NCI-H446 (cell line): ENCODE results near the gene MUC4.
A peak's percentile ranks its signal among the peaks of the same experiment; 100 is the strongest.

Experiments used
- DNase-seq, 2 experiments: peaks; one replicate each; lab custom pipeline; 2025; lab: John Stamatoyannopoulos, UW

MUC4 gene, protein sequence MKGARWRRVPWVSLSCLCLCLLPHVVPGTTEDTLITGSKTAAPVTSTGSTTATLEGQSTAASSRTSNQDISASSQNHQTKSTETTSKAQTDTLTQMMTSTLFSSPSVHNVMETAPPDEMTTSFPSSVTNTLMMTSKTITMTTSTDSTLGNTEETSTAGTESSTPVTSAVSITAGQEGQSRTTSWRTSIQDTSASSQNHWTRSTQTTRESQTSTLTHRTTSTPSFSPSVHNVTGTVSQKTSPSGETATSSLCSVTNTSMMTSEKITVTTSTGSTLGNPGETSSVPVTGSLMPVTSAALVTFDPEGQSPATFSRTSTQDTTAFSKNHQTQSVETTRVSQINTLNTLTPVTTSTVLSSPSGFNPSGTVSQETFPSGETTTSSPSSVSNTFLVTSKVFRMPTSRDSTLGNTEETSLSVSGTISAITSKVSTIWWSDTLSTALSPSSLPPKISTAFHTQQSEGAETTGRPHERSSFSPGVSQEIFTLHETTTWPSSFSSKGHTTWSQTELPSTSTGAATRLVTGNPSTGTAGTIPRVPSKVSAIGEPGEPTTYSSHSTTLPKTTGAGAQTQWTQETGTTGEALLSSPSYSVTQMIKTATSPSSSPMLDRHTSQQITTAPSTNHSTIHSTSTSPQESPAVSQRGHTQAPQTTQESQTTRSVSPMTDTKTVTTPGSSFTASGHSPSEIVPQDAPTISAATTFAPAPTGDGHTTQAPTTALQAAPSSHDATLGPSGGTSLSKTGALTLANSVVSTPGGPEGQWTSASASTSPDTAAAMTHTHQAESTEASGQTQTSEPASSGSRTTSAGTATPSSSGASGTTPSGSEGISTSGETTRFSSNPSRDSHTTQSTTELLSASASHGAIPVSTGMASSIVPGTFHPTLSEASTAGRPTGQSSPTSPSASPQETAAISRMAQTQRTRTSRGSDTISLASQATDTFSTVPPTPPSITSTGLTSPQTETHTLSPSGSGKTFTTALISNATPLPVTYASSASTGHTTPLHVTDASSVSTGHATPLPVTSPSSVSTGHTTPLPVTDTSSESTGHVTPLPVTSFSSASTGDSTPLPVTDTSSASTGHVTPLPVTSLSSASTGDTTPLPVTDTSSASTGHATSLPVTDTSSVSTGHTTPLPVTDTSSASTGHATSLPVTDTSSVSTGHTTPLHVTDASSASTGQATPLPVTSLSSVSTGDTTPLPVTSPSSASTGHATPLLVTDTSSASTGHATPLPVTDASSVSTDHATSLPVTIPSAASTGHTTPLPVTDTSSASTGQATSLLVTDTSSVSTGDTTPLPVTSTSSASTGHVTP (N-terminal part only)

DNA sequence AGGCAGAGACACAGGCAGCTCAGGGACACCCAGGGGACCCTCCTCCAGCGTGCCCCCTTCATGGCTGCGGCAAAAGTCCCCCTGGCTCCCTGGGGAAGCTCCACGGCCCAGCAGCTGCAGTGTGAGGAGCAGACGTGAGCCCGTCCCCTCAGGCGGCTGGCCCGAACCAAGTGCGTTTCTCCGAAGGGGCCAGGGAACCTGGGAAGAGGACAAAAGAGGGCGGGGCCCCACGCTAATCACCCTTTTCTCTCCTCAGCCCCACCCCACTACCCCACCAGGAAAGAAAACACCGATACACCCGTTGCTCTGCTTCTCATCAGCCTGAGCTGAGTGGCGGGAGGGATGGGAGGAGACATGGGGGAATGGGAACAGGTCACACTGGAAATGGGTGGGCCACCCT lies at the start of gene MUC4:
Gene MUC4 (minus strand): TSS at position 174 of the 400 bp plus-strand sequence. CDS start 112 bp downstream, at position 62.
- DNase-seq = no peak

DNA sequence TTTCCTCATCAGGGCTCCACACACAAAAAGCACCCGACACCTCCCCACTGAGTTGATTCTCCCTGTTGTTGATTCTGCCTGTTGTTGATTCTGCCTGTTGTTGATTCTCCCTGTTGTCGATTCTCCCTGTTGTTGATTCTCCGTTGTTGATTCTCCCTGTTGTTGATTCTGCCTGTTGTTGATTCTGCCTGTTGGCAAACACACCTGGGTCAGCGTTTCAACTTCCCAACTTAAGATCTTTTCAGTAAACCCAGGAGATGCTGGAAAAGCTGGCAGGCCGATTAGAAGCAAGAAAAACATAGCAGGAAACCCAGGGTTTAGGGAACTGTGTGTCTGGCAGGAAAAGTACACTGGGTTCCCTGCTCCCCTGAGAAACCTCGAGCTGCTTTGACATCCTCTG lies 48.7 kb upstream of the MUC4 start:
- DNase-seq = no peak

DNA sequence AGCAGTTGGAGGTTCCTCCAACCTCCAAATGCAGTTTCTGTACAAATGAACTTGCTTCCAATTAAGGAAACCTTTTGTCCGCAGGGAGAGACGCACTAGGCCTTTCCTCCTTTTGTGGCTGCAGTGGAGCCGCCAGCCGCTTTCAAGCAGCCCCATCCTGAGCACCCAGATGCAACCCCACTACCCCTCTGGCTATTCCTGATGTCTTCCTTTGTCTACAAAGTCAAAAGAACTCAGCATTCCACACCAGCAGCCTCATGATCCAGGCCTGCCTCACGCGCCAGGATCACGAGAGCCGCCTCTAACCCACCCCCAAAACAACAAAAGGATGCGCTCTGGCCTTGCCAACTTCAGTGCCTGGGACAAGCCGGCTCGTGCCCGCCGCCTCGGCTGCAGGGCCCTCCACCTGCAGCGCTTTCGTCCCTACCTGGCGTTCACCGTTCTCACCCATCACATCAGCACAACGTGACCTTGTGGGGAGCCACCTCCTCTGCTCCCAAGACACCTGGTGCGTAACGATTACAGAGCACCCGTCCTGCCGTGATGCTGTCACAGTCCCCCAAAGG lies 48.2 kb upstream of the MUC4 start:
- no peak for DNase-seq

DNA sequence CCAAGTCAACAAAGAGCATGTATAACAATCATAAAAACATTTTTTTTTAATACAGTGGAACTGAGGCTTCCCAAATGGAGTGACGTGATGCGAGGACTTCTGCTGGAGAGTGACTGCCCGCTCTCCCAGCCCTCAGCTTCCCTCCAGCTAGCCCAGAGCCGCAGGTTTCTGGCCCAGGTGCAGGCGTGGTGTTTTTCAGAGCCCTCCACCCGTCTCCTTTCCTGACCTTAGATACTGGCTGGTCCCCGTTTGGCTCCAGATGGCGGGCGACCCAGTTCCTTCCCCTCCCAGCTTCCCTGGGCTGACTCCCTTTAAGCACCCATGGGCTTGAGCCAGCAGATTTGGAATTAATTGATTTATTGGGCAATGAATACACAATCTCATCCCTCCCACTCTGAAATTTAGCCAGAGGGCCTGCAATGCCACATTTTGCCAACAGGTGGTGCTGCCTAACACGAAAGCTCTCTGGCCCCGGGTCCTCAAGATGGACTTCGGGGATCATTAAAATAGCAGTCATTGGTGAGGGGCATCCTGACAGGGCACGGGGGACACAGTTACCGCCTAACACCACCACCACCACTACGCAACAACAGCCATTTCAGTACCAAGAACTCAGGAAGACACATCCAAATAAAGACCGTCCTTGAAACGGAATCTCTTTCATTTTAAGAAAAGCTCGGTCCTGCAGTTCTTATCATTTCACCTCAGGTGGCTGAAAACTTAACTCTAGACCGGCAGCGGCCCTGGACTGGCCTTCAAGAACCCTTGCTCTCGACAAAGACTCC lies 47.5 kb upstream of the MUC4 start:
- peak; percentile 40 to 80 for DNase-seq

DNA sequence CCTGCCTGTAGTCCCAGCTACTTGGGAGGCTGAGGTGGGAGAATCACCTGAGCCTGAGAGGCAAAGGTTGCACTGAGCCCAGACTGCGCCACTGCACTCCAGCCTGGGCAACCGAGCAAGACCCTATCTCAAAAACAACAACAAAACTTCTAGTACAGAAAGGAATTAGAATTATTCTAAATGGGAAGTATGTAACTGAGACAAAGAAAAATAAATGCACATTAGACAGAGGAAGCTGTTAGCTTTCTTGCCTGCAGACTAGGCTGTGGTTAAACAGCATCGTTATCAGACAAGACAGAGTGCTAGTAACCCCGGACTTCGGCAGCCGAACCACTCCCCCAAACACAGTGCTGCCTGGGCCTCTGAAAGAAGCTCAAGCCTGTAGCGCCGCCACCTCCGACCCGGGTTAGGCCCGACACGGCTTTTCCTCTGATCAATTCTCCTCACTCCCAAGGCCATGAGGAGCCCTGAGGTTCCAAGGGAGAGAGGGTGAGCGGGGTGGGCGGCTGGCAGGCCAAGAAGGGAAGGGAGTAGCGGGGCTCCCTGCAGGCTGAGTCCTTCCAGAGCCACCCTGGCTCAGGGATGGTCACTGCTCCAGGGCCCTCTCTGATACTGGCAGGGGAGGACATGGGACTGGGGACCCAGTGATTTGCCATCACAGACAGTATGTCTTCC lies 44.8 kb upstream of the MUC4 start:
- DNase-seq = no peak

DNA sequence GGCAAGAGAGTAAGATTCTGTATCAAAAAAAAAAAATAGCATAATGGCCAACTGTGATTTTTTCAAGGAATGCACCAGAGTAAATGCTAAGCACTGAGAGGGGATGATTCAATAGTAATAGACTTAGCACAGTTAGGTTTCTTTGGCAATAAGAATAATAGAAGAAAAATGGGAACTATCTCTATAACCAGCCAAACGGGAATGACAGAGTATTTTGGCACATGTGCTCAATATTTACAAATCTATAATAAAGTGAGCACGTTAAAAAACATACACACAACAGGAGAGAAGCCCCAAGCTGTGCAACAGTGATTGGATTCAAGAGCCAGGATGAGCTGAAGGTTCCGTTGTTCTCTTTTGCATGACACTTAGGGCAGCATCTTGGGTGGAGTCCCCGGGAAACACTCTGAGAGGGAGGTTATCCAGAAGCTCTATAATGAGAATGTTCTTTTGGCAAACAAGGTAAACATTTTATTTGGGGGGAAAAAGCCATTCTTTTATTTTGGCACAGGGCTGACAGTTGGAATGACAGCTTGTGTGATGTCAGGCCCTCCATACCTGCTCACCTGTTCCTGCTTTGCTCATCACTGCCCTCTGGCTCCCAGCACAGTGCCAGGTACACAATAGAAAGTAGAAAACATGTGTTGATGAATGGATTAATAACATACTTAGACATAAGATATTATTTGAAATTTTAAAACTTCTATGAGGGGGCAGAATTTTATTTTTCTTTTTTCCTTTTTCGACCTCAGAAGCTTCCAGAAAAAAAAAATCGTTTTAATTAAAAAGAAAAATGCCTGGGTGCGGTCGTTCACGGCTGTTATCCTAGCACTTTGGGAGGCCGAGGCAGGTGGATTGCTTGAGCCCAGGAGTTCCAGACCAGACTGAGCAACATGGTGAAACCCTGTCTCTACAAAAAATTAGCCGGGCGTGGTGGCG lies 44.0 kb upstream of the MUC4 start:
- no peak for DNase-seq

DNA sequence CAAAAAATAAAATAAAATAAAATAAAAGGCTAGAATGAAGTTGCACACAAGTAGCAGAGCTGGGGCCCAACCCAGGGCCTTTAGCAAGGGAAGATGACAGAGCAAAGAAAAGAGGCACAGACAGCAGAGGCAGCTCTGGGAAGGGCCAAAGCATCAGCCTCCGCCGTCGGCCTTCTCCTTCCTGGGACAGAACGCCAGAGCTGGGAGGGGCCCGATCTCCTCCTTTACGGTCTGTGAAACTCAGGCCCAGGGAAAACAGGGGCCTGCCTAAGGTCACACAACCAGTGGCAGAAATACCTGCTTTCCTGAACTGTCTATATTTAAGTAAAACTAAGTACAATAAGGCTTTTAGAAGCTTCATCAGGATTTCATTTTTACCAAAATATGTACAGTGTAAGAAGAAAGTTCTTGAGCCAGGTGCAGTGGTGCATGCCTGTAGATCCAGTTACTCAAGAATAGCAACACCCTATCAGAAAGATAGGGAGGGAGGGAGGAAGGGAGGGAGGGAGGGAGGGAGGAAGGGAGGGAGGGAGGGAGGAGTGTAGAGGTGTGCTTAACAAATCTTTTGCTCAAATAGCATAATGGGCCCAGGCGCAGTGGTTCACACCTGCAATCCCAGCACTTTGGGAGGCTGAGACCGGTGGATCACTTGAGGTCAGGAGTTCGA lies 43.0 kb upstream of the MUC4 start:
- no peak for DNase-seq

DNA sequence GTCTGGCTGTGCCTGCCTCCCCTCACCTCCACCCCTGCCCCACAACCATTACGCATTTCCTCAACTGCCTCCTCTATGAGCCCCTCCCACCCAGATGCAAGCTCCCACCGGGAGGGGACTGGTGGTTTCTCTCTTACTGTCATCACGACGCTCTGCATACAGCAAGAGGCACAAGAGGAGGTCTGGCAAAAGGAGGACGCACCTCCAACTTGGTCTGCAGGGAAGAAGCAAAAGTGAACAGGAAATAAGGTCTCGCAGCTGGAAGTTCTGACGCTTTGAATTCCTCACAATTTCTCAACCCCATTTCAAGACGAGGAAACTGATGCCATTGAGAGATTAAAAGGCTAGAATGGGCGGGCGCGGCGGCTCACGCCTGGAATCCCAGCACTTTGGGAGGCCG lies 42.3 kb upstream of the MUC4 start:
- DNase-seq = no peak

DNA sequence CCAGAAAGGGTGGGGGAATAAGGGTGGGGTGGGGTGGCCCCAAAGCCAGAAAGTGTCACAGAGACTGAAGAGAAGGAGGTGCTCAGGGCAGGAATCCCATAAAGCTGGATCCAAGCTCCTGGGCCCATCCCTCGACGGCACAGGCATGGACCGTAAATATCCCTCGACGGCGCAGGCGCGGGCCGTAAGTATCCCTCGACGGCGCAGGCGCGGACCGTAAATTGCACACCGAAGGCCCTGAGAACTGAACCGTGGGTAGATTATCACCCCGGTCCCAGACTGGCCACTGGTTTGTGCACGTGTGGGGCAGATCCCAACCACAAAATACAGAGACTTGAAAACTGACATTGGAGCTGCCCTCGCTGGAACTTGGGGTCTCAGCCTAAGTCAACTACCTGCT lies 41.3 kb upstream of the MUC4 start:
- DNase-seq = no peak

DNA sequence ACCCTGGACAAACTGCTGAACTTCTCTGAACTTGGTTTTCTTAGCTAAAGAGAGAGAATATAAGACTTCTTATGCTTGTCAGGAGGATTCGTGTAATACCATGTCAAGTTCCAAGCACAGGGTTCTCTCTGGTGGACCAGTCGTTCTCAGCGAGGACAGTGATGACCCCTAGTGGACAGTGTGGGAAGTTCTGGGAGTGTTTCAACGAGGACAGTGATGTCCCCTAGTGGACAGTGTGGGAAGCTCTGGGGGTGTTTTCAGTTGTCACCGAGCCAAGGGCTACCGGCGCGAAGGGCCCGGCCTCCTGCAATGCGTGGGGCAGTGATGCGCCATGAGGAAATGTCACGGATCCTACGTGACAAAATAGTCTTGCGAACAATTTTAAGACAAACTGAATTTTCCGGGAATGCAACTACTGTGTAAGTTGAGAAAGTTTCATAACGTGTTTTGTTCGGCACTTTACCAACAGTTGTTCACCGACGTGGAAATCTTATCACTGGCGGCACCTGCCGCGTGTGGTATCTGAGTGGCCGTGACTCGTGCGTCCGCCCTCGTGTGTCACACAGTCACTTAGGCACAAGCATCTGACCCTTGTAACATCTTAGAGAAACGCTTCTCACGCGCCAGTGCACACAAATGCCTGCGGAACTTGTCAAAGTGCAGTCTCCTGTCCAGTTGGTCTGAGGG lies 39.3 kb upstream of the MUC4 start:
- peak; percentile 79 to 94 for DNase-seq

DNA sequence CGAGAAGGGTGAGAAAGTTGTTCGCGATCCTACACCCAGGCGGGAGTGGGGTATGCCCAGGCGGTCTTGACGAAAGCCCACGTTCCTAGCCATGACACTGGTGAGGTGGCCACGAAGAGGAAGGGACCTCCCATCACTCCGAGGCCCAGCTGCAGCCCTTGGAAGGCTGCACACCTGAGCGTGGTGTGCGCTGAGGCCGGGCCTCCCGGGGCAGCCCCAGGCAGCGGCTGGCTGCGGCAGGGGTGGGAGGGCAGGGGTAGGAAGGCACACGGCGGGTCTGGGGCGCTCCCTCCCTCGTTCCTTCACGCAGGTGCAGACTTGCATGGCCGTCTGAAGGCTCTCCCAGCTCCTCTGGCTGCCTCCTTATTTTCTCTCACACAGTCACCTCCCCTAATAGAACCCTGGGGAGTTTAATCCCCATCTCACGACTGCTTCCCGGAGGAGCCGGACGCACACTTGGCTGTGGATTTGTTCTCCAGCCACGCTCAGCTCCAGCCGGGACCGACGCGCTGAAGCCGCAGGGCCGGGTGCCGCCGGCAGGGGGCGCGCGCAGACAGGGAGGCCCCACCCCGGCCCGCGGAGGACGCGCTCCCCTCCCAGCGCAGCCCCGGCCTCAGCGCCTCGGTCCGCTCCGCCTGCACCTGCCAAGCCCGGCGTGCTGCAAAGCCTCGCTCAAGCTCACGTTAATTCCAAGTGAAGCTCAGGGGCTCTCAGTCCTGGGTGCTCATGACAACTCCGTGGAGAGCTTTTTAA lies 37.8 kb upstream of the MUC4 start:
- DNase-seq = no peak

DNA sequence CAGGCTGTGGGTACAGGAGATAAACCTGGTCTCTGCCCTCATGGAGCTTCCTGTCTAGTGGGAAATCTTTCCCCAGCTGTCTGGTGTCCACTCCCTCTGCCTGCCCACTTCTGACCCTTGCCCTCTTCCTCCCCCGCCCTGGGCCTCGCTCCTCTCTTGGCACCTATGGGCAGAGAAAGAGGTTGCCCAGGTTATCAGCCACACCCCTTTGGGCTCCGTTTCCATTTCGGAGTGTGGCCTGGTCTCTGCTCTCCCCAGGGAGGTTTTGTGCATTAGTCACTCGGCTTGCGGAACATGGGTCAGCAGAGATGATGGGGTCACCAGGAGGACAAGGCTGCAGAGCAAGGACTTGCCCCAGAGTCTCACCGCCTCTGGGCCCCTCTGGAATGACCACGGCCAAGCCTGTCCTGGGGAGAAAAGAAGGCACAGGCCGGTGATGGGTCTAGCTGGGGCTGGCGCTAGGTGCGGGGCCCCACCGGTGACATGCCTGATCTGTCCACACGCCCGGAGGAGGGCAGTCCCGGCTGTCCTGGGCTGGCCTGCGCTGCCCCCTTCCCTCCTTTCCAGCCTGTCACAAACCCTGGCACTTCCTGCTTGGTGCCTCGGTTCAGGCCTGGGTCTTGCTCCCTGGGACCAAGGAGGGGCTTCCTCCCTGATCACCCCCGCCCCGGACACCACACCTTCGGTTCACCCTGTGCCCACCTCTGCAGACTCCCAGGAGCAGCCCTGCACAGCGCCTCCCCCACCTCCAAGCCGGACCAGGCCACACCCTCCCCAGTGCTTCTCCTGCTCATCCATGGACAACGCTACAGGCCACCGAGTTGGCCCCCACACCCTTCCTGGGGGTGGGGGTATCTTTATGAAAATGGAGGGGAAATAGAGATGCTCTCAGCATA lies 35.6 kb upstream of the MUC4 start:
- no peak for DNase-seq

DNA sequence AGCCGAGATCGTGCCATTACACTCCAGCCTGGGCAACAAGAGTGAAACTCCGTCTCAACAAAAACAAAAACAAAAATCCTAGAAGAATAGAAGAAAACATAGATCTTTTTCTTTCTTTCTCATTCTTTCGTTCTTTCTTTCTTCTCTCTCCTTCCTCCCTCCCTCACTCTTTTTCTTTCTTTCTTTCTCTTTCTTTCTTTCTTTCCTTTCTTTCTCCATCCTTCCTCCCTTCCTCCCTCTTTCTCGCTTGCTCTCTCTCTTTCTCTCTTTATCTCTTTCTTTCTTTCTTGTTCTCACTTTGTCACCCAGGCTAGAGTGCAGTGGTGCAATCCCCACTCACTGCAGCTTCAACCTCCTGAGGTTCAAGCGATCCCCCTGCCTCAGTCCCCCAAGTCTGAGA lies 33.8 kb upstream of the MUC4 start:
- DNase-seq = no peak

DNA sequence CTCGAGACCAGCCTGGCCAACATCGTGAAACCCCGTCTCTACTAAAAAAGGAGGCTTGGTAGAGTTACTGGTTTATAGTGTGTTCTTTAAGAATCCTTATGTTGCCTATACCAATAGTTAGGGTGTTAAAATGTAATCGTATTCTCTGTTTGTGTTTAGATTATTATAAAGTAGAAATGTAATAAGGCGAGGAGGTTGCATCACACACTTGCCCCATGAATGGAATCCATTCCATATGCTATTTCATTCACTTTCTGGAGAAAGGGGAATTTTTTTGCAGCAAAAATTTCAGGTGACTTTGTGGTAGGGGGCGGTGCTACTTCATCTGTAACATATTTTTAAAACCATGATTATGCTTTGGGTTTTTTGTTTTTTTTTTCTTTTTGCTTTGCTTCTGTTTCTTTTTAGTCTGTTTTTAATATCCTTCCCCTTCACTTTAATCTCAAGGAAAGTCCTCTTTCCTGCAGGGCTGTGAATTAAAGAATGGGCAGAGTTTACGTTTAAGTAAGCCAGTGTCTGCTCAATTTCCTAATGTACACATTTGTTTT lies 33.0 kb upstream of the MUC4 start:
- no peak for DNase-seq

DNA sequence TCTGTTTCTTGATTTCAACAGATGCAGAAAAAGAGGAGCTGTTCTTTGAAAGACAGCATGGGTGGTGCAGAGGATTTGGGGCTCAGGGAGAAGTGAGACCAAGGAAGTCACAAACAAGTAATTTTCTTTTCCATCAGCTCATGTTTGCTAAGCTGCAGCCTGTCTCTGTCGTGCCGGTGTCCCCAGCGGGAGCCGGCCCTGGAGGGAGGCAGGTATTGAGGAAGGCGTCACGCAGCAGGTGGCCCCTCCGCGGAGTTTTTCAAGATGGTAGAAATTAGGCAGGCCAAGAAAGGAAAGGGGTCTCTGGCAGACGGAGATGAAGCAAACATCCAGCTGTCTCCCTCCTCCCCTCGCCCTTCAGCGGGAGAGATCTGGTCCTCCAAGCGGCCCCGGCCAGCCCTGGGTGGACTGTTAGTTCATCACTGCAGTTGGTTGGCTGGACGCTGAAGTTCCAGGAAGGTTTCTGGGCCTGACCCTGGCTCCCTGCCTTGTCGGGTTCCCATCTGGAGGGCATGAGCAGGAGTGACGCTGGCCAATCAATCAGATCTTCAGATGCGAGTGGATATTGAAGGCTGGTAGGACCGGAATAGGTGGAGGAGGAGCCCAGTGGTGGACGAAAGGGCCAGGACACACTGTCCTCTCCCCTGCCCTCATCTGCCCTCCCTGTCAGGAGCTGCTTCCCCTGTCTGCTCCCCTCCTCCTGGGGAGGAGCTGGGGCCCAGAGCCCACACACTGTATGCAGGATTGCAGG lies 27.7 kb upstream of the MUC4 start:
- no peak for DNase-seq
